RPMI7951 (cell line): ENCODE results near the gene MRGPRG. TPM values are rescaled to one million over a fixed set of nuclear protein-coding genes. Genes with fewer than 3 reads are reported as not detected.

Source experiments
- DNase-seq: peaks from one replicate; pipeline ENCODE4 v3.0.0-alpha.2; 2012; ENCODE audit warnings: low read depth
- total RNA-seq: library from RNA; depleted of rRNA; stranded (reverse); fragments of >200 nt; shearing (Covaris generic); gene quantifications from 2 replicates; pipeline ENCODE4 v1.2.3, GENCODE V29; 2014

Gene MRGPRG
- total RNA-seq, 1 experiment from 2014 or later: not detected

DNA sequence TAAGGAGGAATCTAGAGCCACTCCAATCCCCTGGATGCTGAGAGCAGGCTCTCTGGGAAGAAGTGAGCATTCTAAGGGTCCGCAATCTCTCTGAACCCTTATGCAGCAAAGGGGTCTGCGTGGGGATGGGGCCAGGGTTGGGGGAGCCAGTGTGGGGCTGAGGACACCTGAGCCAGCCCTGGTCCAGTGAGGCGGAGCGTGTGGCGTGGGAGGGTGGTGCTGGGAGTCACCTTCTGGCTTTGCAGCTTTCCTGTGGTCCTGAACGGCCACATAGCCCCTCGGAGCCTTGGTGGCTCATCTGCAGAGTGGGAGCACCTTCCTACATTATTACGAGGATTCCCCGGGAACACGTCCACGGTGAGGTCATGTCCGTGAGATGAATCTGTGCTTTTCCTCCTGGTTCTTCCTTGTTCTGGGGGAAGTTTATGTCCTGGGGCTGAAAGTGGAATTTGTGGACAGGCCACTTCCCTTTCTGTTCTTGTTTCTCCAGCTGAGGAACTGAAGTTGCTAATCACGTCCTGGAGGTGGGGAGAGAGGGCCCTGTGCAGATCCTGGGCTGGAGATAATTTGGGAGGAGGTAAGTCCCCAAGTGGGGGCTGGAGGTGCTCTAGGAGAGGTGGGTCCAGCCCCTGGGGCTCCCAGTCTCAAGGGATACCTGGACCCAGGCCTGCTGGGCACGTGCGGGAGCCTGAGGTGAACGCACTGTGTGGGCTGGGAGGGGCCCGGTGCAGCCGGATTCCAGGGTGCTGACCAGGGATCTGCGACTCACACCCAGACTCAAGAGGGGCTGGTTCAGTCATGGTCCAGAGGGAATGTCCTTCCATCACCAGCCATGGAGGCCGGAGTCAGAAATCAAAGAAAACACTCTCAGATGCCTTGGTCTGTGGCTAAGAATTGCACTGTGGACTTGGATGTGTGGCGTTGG is 7.5 kb upstream of the MRGPRG start:
- DNase-seq: no peak

DNA sequence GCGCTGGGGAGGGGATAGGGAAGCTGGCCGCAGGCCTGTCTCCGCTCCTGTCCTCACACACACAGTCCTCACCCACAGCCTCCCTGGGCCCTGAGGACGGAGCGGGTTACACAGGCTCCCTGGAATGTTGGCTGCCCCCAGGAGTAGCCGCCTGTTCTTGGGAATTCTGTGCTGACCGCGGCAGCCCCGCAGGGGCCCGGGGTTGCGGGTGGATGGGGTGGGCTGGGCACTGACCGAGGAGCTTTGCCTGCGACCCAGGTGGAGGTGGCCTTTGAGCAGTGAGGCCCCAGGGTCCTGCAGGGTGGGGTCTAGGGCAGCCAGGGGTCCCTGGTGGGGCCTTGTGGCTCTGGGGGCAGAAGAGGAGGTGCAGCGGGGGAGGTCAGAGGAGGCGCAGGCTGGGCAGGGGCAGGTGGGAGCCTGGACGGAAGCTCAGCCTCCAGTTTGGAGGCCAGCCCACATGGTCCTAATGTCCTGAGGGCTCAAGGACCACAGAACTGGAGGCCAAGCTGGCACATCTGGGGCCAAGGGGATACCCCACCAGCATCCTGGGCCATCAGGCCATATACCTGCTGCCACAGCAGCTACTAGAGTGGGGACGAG is 6.6 kb upstream of the MRGPRG start:
- no peak for DNase-seq

DNA sequence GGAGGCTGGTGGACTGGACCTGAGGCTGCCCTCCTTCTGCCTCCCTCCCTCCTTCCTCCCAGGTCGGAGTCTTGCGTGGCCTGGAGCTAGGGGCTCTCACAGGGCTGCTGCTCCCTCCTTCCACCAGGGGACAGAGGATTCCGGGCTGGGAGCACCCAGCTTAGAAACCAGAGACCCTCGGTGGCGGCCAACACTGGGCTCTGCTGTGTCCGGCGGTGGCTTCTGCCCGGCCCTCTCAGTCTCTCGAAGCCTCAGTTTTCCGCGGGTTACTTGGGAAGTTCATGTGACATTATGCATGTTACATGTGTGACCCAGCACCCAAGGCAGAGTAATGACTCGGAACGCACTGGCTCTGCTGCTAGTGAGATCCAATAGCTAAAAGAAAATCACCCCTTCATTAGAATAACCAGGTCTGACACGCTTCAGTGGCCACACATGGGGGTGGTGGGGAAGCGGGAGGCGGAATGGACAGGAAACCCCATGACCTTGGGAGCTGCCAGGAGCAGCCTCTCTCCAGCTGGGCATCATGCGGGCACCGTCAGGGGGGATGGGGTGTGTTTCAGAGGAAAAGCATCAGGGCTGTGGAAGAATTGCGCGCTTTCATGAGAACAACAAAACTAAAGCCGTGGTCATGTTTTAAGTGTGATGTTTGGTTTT is 5.9 kb upstream of the MRGPRG start:
- no peak for DNase-seq

DNA sequence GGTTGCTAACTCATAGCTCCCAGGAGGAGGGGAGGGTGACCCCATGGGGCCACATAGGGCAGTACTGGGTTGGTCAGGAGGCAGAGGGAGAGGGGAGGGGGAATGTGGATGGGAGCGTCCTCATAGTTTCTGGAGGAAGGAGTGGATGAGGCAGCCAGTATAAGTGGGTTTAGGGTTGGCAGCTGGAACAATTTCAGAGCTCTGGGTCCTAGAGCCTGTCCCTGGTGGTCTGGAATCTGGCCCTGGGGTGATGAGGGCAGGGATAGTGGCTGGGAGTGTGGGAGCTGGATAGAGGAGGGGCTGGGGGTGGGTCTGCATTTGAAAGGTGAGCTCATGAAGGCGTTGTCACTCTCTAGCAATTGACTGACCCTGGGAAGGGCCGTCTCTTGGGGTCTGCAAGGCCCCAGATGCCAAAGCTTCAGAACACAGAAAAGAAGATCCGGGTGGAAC is 5.3 kb upstream of the MRGPRG start:
- no peak for DNase-seq

DNA sequence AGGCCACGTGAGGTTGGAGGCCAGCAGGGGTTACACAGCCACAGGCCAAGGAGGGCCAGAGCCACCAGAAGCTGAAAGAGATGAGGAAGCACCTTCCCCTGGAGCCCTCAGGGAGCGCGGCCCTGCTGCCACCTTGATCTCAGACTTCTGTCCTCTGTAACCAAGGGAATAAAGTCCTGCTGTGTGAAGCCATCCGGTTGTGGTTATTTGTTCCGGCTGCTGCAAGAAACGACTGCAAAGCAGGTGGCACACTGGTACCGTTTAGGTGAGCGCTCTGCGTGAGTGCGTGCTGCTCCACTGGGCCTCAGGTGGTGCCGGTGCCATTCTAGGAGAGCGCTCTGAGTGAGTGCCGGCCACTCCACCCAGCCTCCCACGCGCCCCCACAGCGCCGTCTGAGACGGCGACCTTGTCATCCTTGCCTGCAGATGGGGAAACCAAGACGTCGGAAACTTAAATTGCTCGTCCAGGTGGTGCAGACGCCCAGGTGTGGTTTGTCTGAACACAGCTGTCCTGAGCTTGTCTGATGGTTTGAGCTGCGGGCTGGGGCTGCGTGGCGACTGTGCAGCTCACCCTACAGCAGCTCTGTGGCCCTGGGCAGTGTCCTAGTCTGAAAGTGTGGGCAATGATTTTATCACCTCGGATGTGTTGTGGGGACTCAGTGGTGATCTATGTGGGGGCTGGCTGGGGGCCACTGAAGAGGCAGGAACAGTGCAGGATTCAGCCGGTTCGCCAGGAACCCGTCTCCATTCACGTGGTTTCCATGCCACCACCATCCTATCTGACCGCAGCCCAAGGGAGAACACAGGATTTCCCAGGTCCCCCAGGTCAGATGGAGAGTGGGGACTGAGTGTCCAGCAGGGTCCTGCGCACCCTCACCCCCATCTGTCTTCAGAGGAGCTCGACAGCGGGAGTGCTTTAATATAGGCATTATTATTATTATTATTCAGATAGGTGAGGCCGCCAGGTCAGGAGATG is 4.6 kb upstream of the MRGPRG start:
- DNase-seq: no peak

DNA sequence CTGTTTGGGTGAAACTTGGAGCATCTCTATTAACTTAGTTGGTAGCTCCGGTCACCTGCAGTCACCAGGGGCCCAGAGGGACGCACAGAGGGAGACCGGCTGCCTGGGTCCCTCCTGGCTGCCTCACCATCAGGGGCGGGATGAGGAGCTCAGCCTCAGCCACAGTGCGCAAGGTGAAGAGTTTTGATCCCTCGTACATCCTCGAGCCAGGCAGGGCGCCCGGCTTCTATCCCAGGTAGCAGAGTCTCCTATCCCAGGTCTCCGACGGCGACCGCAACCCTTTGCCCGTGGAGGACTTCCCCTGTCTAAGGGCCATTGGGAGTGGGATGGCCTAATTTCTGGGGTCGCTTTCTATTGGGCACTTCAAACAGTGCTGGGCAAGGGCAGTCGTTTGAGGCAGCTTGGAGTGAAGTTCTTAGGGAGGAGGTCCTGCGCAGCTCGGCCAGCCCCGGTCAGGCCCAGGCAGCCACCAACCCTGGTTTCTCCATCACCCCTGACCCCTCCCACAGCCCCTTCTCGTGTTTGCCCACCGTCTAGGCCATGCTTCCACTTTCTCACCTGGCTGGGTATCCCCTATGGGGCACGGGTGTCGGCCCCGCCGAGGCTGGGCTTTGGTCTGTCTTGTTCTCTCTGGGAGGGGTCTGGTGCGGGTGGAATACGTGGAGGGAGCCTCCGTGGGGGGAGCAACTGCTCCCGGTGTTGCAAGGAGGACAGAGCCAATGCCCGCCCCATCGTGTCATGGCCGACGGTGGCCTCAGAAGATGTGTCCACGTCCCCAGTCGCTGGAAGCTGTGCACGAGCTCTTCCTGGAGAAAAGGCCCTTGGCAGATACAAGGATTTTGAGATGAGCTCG is 3.6 kb upstream of the MRGPRG start:
- no peak for DNase-seq

DNA sequence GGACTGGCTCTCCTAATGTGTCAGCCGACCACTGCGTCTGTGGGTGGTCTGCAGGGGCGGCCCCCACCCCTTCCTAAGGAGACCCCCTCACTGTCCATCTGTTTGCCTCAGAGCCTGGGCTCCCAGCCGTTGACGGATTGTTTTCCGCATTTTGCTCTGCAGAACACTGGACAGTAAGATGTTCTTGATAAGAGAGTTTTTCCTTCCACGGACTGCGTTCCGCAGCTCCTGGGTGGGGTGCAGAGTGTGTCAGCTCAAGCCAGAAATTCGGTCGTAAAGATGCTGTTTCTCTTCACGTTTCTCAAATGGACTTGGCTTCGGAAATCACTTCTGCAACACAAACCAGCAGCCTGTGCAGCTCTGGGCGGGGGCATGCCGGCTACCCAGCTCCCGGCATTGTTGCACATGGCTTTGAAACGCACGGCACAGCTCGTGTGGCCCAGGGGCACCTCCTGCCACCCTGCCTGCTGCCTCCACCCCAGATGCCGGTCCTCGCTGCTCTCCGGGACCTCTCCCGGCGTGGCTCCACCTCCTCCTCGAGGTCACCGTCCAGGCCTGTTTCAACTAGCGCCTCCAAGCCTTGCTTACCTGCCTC is 2.9 kb upstream of the MRGPRG start:
- no peak for DNase-seq

DNA sequence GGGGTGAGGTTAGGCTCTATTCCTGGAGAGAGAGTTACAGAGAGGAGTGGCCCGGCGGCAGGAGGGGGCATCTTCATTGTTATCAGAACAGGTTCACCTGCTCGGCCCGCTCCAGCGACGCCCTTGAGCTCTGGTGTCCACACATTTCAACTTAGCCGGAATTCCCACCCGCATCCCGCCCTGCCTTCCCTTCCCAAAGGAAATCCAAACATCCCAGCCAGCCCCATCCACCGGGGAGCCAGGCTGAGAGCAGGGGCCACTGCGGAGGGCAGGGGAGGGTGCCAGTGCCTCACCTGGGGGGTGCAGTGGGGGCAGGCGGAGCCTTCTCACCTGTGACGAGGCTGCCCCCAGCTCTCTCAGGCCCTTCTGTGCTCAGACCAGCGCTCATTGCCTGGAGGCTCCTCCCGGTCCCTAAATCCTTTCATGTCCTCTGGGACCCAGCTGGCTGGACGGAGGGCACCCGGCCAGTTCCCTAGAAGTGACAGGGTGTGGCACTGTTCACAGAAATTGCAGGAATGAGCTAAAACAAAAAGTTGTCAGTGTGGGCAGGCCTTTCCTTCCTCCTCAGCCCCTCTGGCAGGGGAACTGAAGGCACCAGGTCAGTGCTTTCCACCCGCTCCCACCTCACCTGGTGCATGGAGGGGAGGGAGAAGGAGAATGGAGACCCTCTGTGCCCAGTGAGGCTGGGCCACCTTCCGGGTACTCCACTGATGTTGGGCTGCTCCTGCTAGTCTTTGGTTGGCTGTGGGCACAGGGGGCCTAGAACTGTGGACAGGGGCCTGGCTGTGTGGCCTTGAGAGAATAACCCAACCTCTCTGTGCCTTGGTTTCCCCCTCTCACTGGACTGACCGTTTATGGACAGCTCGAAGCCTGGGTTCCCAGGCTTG is 2.2 kb upstream of the MRGPRG start:
- no peak for DNase-seq

DNA sequence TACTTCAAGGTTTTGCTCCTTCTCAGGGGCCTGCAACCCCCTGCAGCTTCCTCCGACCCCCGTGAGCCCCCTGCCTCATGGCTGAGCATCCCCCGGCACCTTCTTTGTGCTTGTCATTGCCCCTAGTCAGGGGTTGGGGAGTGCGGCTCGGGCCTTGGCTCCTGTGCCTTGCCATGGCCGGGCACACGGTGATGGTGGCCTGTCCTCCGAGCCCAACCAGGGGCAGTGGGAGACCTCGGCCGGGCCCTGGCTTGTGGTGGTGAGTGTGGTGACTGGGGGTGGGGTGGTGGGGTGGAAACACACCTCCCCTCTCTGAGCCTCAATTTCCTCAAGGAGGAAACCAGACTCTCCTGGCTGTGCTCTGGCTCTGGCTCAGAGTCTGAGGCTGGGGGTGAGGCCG is 1.5 kb upstream of the MRGPRG start:
- DNase-seq: no peak

DNA sequence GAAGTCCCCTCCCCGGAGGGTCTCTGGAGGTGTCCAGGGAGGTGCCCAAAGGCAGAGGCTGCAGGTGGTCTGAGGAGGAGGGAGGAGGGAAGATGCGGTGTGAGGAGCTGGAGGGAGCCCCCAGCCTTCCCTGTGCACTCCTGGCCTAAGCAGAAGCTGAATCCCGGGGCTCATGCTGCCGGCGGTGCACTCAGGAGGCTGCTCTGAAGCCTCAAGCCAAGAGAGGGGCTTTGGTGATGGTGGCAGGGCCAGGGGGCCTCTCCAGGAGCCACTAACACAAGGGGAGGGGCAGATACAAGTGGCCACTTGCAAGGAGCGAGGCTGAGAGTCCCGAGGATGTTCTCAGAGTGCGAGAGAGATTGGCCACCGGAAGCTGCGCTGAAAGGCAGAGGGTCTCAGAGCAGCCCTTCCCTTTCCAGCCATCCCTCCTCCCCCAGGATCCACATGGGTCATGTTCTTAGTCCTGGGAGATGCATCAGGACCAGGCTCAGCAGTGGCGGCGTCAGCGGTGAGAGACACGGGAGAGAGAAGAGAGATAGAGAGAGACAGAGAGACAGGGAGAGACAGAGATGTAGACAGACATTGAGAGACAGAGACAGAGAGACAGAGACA is 774 bp upstream of the MRGPRG start:
- DNase-seq: no peak

DNA sequence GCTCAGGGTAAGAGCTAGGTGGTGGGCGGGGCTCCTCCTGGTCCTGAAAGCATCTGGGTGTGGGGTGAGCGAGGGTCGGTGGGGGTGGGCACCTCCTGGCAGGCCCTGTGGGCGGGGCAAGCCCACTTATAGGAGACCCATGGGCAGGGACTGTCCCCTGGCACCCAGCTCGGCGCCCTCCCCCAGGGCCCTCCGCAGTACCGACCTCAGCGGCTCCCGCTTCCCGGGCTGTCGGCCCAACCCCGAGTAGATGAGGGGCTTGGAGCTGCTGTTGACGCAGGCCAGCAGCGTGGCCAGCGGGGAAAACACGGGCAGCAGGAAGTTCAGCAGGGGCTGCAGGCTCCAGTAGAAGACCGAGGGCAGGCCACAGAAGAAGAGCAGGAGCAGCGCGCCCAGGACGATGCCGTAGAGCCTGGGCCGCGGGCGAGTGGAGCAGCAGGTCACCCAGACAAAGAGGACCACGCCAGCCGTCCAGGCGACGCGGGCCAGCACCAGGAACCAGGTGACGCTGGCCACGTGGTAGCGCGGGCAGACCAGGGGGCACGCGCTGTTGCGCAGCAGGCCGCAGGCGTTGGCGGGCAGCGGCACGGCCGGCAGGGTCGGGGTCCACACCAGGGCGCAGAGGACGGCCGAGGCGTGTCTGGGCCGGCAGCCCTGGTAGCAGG is 663 bp downstream of the MRGPRG start:
- DNase-seq: no peak

DNA sequence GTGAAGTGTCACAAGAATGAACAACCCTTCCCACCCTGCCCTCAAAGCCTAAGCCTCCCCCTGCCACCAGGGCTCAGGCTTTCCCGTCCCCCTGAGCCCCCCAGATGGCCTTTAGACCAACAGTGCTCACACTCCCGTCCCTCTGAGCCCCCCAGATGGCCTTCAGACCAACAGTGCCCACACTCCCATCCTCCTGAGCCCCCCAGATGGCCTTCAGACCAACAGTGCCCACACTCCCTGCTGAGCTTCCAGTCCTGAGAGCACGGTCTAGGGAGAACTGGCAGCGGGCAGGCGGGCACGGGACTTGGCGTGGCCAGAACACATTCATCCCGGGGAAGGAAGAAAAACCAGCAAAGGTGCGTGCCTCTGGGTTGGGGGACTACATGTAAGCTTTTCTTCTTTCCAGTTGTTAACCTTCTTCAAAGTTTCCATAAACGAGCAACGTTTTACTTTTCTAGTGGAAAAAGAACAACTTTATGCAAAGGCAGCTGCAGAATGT is 2.5 kb downstream of the MRGPRG start:
- no peak for DNase-seq

DNA sequence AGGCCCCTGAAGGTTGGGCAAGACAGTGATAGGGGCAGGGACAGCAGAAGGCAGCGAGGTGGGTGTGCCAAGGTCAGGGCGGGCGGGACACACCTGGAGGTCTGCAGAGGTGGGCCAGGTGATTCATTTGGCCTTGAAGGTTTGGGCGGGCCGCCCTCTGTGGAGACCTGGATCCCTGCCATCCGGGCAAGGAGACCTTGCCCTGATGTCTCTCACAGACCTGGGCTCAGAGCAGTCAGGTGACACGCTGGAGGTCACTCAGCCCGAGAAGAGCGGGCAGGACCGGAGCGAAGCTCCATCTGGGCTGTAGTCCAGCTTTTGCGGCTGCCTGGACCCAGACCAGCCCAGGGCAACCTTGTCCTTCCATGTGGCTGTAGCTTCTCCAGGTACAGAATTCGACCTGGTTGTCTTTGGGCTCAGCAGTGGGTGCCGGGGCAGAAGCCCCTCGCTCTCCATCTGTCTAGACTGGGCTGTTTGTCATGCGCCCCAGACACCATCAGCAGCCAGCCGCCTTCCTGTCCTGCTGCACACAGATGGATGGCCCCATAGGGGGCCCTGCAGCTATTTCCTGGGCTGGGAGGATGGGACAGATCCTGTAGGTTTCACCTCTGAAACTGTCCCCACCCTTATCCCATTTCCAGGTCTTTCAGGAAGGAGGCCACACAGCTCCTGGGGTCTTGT is 3.1 kb downstream of the MRGPRG start:
- DNase-seq: no peak

DNA sequence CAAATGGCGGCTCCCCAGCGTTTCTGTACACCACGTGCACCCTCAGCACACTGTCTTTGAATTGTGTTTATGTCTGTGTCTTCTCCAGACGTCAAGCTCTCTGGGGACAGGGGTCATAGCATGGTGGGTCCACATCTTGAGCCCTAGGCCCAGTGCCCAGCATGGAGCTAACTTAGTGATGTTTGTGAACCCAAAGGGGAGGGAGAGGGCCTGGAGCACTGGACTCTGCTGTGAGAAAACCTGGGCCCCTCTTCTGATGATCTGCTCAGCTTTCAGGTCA is 4.3 kb downstream of the MRGPRG start:
- no peak for DNase-seq

DNA sequence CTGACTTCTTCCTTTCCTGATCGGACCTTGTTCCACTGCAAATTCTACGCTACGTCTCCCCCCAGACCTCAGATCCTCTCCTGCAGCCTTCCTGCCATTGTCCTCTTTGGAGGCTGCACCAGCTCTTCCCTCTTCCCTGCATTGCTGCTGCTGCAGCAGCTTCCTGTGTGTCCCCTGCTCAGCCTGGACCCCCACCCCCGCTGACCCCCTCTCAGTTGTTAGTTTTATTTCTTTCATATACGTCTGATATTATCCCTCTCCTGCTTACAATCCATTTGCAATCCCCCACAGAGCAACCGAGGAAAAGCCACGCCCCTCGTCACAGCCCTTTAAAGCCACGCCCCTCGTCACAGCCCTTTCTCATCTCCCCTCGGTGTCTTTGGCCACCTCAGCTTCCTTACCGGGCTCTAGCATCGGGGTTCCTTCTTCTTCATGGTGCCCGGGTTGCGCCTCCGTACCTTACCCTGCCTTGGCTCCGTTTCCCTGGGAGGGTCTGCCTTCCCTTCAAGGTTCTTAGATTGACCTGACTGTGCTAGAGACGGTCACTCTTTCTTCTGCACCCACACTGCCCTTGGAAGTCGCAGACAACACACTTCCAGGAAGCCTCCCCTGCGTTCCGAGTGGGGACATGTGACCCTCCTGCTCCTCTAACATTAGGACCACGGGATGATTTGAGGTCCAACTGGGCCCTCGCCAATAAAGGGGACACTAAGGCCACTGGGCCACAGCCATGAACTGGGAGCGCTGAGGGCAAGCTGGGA is 4.8 kb downstream of the MRGPRG start:
- DNase-seq: no peak

DNA sequence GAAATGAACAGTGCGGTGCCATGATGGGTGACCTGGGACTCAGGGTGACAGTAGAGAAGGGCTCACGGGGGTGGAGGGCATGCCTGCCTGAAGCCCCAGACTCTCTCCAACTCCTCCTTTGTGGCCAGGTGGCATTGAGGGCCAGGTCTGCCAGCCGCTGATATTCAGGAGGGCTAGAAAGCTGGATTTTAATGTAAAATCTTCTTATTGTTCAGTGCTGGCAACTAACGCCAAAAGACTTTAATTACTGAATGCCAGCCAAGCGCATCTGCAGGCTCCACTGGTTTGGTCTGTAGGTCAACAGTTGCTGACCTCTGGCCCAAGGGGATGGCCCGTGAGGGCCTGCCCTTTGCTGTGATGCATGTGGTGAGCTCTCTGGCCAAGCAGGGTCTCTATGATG is 10.3 kb downstream of the MRGPRG start:
- no peak for DNase-seq
